Measurements from ENCODE around the gene BRD1.

BRD1 gene

GRCh38 chr22:49724893-49725489 is 102.7 kb downstream of the BRD1 start:
- peak; percentile 55 for DNase-seq

GRCh38 chr22:49724030-49724892 is 103.4 kb downstream of the BRD1 start:
- DNase-seq: peak; percentile 18

DNA sequence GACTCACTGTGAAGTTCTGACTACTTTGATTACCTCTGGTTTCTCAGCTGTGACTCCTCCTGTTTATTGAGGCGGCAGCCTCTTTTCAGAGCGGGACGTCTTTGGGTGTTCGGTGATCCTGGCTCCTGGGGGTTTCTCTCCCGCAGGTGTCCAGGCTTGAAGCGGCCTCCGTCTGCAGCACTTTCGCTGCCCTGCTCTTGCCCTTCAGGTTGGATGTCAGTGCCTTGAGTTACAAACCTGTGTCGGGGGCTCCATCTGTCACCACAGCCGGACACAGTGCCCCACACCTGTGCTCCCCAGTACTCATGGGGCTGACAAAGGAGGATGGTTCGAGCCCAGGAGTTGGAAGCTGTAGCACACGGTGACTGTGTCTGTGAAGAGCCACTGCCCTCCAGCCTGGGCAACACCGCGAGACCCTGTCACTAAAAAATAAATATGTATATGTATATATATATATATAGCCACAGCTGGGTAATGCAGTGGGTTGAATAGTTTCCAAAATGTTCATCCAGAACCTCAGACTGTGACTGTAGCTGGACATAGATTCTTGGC is 104.1 kb downstream of the BRD1 start:
- DNase-seq: no peak
